ENCODE data around the gene CPNE8. TPM values are rescaled to one million over a fixed set of nuclear protein-coding genes. Genes with fewer than 3 reads are reported as not detected.

CPNE8 gene
- total and polyA plus RNA-seq, 2 donors (not counting 1 experiment from before 2014, with no cell fraction given) = 1.5 to 1.6 TPM

GRCh38 chr12:38788106-38788505 is 117.3 kb downstream of the CPNE8 start:
- H3K27me3 Mint-ChIP-seq = no peaks in the 10 kb centered on the region
- H2AFZ ChIP-seq (ENCODE audit: insufficient read depth, low read depth, low read length, poor library complexity, severe bottlenecking) = no peak overlapping the region
- H3K27ac ChIP-seq (ENCODE audit: low read length in 2 of 2) = no peak overlapping the region
- DNase-seq = no peak
- H4K20me1 ChIP-seq (ENCODE audit: control insufficient read depth, insufficient read depth, low read length, poor library complexity, severe bottlenecking) = no peaks in the 10 kb centered on the region
- no peaks in the 10 kb centered on the region for H3K4me1 ChIP-seq (ENCODE audit: control insufficient read depth in 2 of 2, insufficient read depth in 2 of 2, low read length in 2 of 2)
- no peak overlapping the region for H3K4me2 ChIP-seq (replicated peaks; ENCODE audit: low read depth, low read length, poor library complexity, severe bottlenecking)
- H3K27me3 ChIP-seq (replicated peaks in 1 of 4; ENCODE audit: control extremely low read depth in 1 of 4, control insufficient read depth in 3 of 4, insufficient read depth in 4 of 4, low read length in 3 of 4) = no peaks in the 10 kb centered on the region
- ChIA-PET POLR2A (no interaction called here), CTCF (no interaction called here)
- no CpG with 5 or more reads among the region's 1 CpG for WGBS (ENCODE audit: insufficient coverage)
- H3K9ac ChIP-seq (ENCODE audit: low read length) = no peak overlapping the region
- peaks cover 0 to 2% (median 0%) of the 10 kb centered on the region in 3 donors for H3K9me3 ChIP-seq (ENCODE audit: control extremely low read depth in 1 of 3, control insufficient read depth in 2 of 3, insufficient read depth in 1 of 3, low read length in 2 of 3)
- no peaks in the 10 kb centered on the region for H3K4me1 Mint-ChIP-seq
- no peaks in the 10 kb centered on the region for H3K79me2 ChIP-seq (ENCODE audit: control insufficient read depth, insufficient read depth, low read length)
- H3K36me3 ChIP-seq (replicated peaks in 1 of 2; ENCODE audit: control extremely low read depth in 1 of 2, control insufficient read depth in 1 of 2, extremely low read depth in 1 of 2, insufficient read depth in 2 of 2, low read length in 1 of 2) = no peaks in the 10 kb centered on the region
- no peak for ATAC-seq (ENCODE audit: low read depth)
- H3K9me3 Mint-ChIP-seq (ENCODE audit: insufficient read depth) = peaks cover 9% of the 10 kb centered on the region
- H3K4me3 Mint-ChIP-seq = no peak overlapping the region
- no peak overlapping the region for H3K27ac Mint-ChIP-seq
- TF ChIP-seq EZH2 (IDR thresholded peaks at IDR 0.05; ENCODE audit: borderline replicate concordance, insufficient read depth, low read depth, low read length, poor library complexity, severe bottlenecking) (no peak), CTCF (IDR thresholded peaks at IDR 0.05) (no peak)
- intact Hi-C loops (cut with micrococcal nuclease) = no loop called here
- H3K4me3 ChIP-seq (ENCODE audit: control extremely low read depth in 1 of 5, extremely low read depth in 1 of 5, insufficient read depth in 1 of 5, low read depth in 2 of 5, low read length in 4 of 5) = no peak overlapping the region

- H3K4me3 Mint-ChIP-seq = no peak overlapping the region
- Histone ChIP-seq H3K79me2 (ENCODE audit: control insufficient read depth, insufficient read depth, low read length) (no peaks in the 10 kb centered on the region), H3K4me1 (ENCODE audit: control insufficient read depth in 2 of 2, insufficient read depth in 2 of 2, low read length in 2 of 2) (no peaks in the 10 kb centered on the region), H2AFZ (ENCODE audit: insufficient read depth, low read depth, low read length, poor library complexity, severe bottlenecking) (no peak overlapping the region), H3K27me3 (replicated peaks in 1 of 4; ENCODE audit: control extremely low read depth in 1 of 4, control insufficient read depth in 3 of 4, insufficient read depth in 4 of 4, low read length in 3 of 4) (no peaks in the 10 kb centered on the region), H3K36me3 (replicated peaks in 1 of 2; ENCODE audit: control extremely low read depth in 1 of 2, control insufficient read depth in 1 of 2, extremely low read depth in 1 of 2, insufficient read depth in 2 of 2, low read length in 1 of 2) (no peaks in the 10 kb centered on the region), H3K9me3 (ENCODE audit: control extremely low read depth in 1 of 3, control insufficient read depth in 2 of 3, insufficient read depth in 1 of 3, low read length in 2 of 3) (peaks cover 0 to 2% (median 0%) of the 10 kb centered on the region in 3 donors), H3K4me2 (replicated peaks; ENCODE audit: low read depth, low read length, poor library complexity, severe bottlenecking) (no peak overlapping the region), H3K4me3 (ENCODE audit: control extremely low read depth in 1 of 5, extremely low read depth in 1 of 5, insufficient read depth in 1 of 5, low read depth in 2 of 5, low read length in 4 of 5) (no peak overlapping the region), H3K9ac (ENCODE audit: low read length) (no peak overlapping the region), H3K27ac (ENCODE audit: low read length in 2 of 2) (no peak overlapping the region), H4K20me1 (ENCODE audit: control insufficient read depth, insufficient read depth, low read length, poor library complexity, severe bottlenecking) (no peaks in the 10 kb centered on the region)
- ChIA-PET POLR2A (no interaction called here), CTCF (no interaction called here)
- WGBS (ENCODE audit: insufficient coverage) = 57% methylated on average over 1 of the region's 1 CpG
- no peak overlapping the region for H3K27ac Mint-ChIP-seq
- no peak for TF ChIP-seq EZH2 (IDR thresholded peaks at IDR 0.05; ENCODE audit: borderline replicate concordance, insufficient read depth, low read depth, low read length, poor library complexity, severe bottlenecking)
- no peak for TF ChIP-seq CTCF (IDR thresholded peaks at IDR 0.05)
- DNase-seq (no peak), ATAC-seq (ENCODE audit: low read depth) (no peak)
- no peaks in the 10 kb centered on the region for H3K4me1 Mint-ChIP-seq
- peaks cover 7% of the 10 kb centered on the region for H3K9me3 Mint-ChIP-seq (ENCODE audit: insufficient read depth)
- intact Hi-C loops (cut with micrococcal nuclease) = no loop called here
- no peaks in the 10 kb centered on the region for H3K27me3 Mint-ChIP-seq
Observed at GRCh38 chr12:38785381-38785780, 120.0 kb downstream of the CPNE8 start.

All from B cell (primary cell).